Measurements from ENCODE around the gene KSR1. TPM values are rescaled to one million over a fixed set of nuclear protein-coding genes. Genes with fewer than 3 reads are reported as not detected.

KSR1 gene
- total and polyA plus RNA-seq, 2 of the 8 experiments (the other 6 are each of a cell fraction or from before 2014, with no cell fraction given) = 14.1 to 34.7 TPM

GRCh38 chr17:27597783-27598320, 141.6 kb downstream of the KSR1 start (continued):
- TF ChIP-seq CHD7 (IDR thresholded peaks at IDR 0.05; ENCODE audit: insufficient replicate concordance, low read length) (no peak), TAF7 (optimal IDR thresholded peaks at IDR 0.05; ENCODE audit: borderline replicate concordance, low read depth, low read length) (no peak), POLR2AphosphoS5 (IDR thresholded peaks at IDR 0.05; ENCODE audit: low read depth, low read length) (no peak), SP1 (IDR thresholded peaks at IDR 0.05; ENCODE audit: low read depth, low read length) (no peak), PHF8 (conservative IDR thresholded peaks at IDR 0.05; ENCODE audit: low read depth, low read length) (no peak), ATF3 (IDR thresholded peaks at IDR 0.05; ENCODE audit: insufficient read depth, low read depth, low read length) (no peak), BCL11A (IDR thresholded peaks at IDR 0.05; ENCODE audit: low read depth in 2 of 2, low read length in 2 of 2) (no peak), CBX8 (IDR thresholded peaks at IDR 0.05; ENCODE audit: borderline replicate concordance, low read depth, low read length) (no peak)

Measured in H1 (cell line).